ENCODE measurements around the gene LCOR. TPM values are rescaled to one million over a fixed set of nuclear protein-coding genes. Genes with fewer than 3 reads are reported as not detected.

LCOR gene
- polyA plus RNA-seq, 3 donors, result 23.7 to 35.5 (median 33.8) TPM

Other genes starting within 250 kb of the LCOR start
- gene TM9SF3, start 245.3 kb upstream of the LCOR start, polyA plus RNA-seq (ENCODE audit: insufficient read length in 3 of 3), result 100 to 1,000 TPM; 172 to 194 (median 185) TPM
- 1 to 10 TPM; 4.2 to 4.8 (median 4.4) TPM for gene PIK3AP1, start 111.8 kb upstream of the LCOR start, polyA plus RNA-seq (ENCODE audit: insufficient read length in 3 of 3)